OCI-LY7 (cell line): ENCODE measurements around the gene IQGAP3. TPM values are rescaled to one million over a fixed set of nuclear protein-coding genes. Genes with fewer than 3 reads are reported as not detected.

Source experiments
- BruUV-seq: library from RNA; stranded (reverse); fragments of 400-500 nt; replicated peaks from 2 replicates; lab custom pipeline; 2021; lab: Mats Ljungman, UMichigan
- CTCF ChIA-PET: fragments of 300-600 bp; sonication (Branson Sonifier 250); formaldehyde crosslinking; loops from one replicate; lab custom pipeline; 2022; ENCODE audit warnings: antibody characterized with exemption; ENCODE audit not compliant: unreplicated experiment; lab: Charles Lee
- POLR2A ChIA-PET: fragments of 300-600 bp; sonication (Branson Sonifier 250); formaldehyde crosslinking; loops from one replicate; lab custom pipeline; 2022; ENCODE audit warnings: antibody characterized with exemption; lab: Charles Lee
- DNase-seq: peaks from one replicate; pipeline ENCODE4 v3.0.0-alpha.2; 2015; ENCODE audit warnings: low spot score
- H2AFZ ChIP-seq: fragments of 200-600 bp; sonication (generic), shearing (Covaris generic); 2 replicates; pipeline ENCODE4 v1.6.1; 2014; ENCODE audit warnings: mild to moderate bottlenecking, antibody characterized with exemption, low read length, moderate library complexity
- H3K27ac ChIP-seq: fragments of 200-600 bp; sonication (generic); 2 replicates; pipeline ENCODE4 v1.5.1; 2014; ENCODE audit warnings: mixed run types, low read depth, mild to moderate bottlenecking, moderate library complexity, low read length, inconsistent platforms; ENCODE audit not compliant: poor library complexity, severe bottlenecking
- H3K36me3 ChIP-seq: fragments of 200-600 bp; sonication (generic); 2 replicates; pipeline ENCODE4 v1.6.1; 2014; ENCODE audit warnings: mild to moderate bottlenecking, antibody characterized with exemption, low read length, moderate library complexity, mixed read lengths; ENCODE audit not compliant: insufficient read depth
- H3K4me1 ChIP-seq: fragments of 200-600 bp; sonication (generic); 2 replicates; pipeline ENCODE4 v1.5.1; 2014; ENCODE audit warnings: mild to moderate bottlenecking, low read length; ENCODE audit not compliant: insufficient read depth, poor library complexity, severe bottlenecking
- H3K4me2 ChIP-seq: fragments of 200-600 bp; sonication (generic); 2 replicates; pipeline ENCODE4 v1.6.1; 2014; ENCODE audit warnings: mild to moderate bottlenecking, low read length
- H3K4me3 ChIP-seq: fragments of 200-600 bp; sonication (generic); 2 replicates; pipeline ENCODE4 v1.5.1; 2014; ENCODE audit warnings: mild to moderate bottlenecking, low read depth, low read length; ENCODE audit not compliant: poor library complexity, severe bottlenecking
- H3K79me2 ChIP-seq: fragments of 200-600 bp; sonication (generic); 2 replicates; pipeline ENCODE4 v1.6.1; 2016; ENCODE audit warnings: low read depth, mild to moderate bottlenecking, low read length, moderate library complexity, mixed read lengths; ENCODE audit not compliant: insufficient read depth
- H3K9me2 ChIP-seq: fragments of 200-600 bp; sonication (generic); 2 replicates; pipeline ENCODE4 v1.6.1; 2016; ENCODE audit warnings: mild to moderate bottlenecking, low read length, mixed read lengths; ENCODE audit not compliant: insufficient read depth
- H3K9me3 ChIP-seq: fragments of 200-600 bp; sonication (generic); 2 replicates; pipeline ENCODE4 v1.6.1; 2014; ENCODE audit warnings: mild to moderate bottlenecking, mixed run types, low read length, mixed read lengths
- H4K20me1 ChIP-seq: fragments of 200-600 bp; sonication (generic); 2 replicates; pipeline ENCODE4 v1.6.1; 2014; ENCODE audit warnings: mild to moderate bottlenecking, antibody characterized with exemption, low read length, moderate library complexity, mixed read lengths; ENCODE audit not compliant: insufficient read depth
- EZH2phosphoT487 ChIP-seq: fragments of 200-600 bp; sonication (generic); IDR thresholded peaks from 2 replicates; pipeline ENCODE4 v1.6.1; 2018; ENCODE audit warnings: low read depth, borderline replicate concordance, mild to moderate bottlenecking, mixed run types, antibody characterized with exemption, low read length, moderate library complexity, mixed read lengths
- intact Hi-C: fragments of 100-400 bp; cut with micrococcal nuclease; formaldehyde crosslinking; loops from one replicate; pipeline ENCODE4 v1.10.0; 2022; ENCODE audit not compliant: unreplicated experiment
- total RNA-seq, 2 experiments: library from RNA; depleted of rRNA in 1 of 2; stranded (reverse); fragments of >200 nt in 1 of 2; shearing (Covaris generic) in 1 of 2; gene quantifications; 2 replicates each; pipeline ENCODE4 v1.2.3, GENCODE V29; 2014 to 2022
- TF ChIP-seq, protein P1 (sequence below): fragments of 200-600 bp; sonication (generic); conservative IDR thresholded peaks from 2 replicates; pipeline ENCODE4 v1.5.1; 2014; ENCODE audit warnings: mild to moderate bottlenecking, antibody characterized with exemption, low read length, moderate library complexity, mixed read lengths

Gene IQGAP3
- total RNA-seq, 2 experiments from 2014 or later: 22.4 to 28.7 TPM

DNA sequence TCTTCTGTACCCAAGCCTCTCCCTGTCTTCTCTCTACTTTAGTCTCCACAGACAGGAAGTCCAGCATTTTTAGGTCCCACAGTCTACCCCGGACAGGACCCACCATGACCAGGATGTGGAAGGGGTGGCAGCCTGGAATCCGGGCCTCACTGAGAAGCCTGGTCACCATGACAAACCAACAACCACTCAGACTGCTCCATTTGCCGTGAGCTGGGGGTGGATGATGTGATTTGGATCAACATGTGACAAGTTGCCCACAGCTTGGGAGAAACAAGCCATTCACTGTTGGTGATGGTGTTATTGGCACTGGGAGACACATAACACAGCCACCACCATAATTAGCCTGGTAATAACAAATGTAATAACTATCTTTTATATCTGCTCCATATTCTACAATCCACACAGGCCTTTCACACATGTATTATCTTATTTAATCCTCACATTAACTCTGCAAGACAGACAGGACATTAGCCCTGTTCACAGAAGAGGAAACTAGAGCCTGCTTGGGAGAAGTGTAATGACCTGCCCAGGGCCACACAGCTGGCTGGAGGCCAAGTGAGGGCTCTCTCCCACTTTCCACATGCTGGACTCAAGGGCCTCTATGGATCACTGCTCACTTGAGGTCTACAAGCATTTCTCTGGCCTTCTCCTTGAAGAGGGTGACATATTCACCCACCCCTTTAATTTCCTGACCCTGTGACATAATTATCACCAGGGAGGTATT, 94.7 kb downstream of the IQGAP3 start:
- no peak for TF ChIP-seq EZH2phosphoT487
- DNase-seq: no peak
- Histone ChIP-seq H4K20me1 (no peaks in the 10 kb centered on the region), H3K27ac (no peak overlapping the region), H3K79me2 (peaks cover 12% of the 10 kb centered on the region; the same call in 1 of the 2 replicates), H2AFZ (no peak overlapping the region), H3K4me2 (no peak overlapping the region), H3K9me3 (no peaks in the 10 kb centered on the region), H3K4me1 (peaks cover 29% of the 10 kb centered on the region), H3K9me2 (no peaks in the 10 kb centered on the region), H3K36me3 (peaks cover 99% of the 10 kb centered on the region), H3K4me3 (no peak overlapping the region)
- intact Hi-C loops: no loop called here
- CTCF ChIA-PET: no interaction called here
- no TSS peak for BruUV-seq
- POLR2A ChIA-PET: no interaction called here

DNA sequence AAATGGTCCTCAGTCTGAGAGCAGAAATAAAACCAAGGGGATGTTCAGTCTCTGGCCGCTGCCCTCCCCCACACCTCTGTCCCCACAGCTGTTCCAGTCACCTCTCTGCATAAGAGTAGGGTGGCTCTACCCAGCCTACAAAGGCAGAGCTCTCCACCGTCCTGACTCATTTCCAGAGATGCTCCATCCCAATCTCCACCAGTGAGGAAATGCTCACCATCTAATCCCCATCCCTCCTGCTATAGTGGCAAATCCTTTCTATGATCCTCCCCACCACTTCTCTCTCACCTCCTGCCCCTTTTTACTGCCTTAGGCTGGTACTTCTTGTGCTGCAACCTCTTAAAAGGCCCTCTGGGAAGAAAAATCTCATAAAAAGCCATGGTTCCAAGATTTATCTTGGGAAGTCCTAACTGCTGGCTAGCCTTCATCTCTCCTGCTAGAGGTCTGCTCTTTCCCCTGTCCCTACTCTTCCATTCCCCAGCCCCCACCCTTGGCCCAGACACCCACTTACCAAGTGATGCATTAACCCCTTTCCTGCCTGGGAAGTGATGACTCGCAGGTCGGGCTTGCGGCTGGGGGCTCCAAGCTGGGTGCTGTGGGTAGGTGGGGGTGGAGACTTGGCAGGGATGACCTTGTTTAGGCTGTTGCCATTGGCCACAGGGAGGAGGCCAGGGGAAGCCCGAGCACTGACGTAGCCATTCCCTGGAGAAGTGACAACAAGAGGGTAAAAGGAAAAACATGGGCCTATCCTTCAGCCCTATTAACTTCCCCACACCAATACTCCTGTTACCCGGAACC, 95.7 kb downstream of the IQGAP3 start:
- no TSS peak for BruUV-seq
- H3K36me3 ChIP-seq: peaks cover 97% of the 10 kb centered on the region

More for the DNA sequence above, 95.7 kb downstream of the IQGAP3 start:
- intact Hi-C loops: no loop called here
- Histone ChIP-seq H3K4me1 (peaks cover 19% of the 10 kb centered on the region), H3K9me2 (no peaks in the 10 kb centered on the region), H4K20me1 (no peaks in the 10 kb centered on the region), H3K27ac (no peak overlapping the region), H3K79me2 (peaks cover 12% of the 10 kb centered on the region; the same call in 1 of the 2 replicates), H2AFZ (no peak overlapping the region), H3K9me3 (no peaks in the 10 kb centered on the region), H3K4me3 (no peak overlapping the region), H3K4me2 (no peak overlapping the region)
- CTCF ChIA-PET: no interaction called here
- POLR2A ChIA-PET: no interaction called here
- TF ChIP-seq, protein P1, sequence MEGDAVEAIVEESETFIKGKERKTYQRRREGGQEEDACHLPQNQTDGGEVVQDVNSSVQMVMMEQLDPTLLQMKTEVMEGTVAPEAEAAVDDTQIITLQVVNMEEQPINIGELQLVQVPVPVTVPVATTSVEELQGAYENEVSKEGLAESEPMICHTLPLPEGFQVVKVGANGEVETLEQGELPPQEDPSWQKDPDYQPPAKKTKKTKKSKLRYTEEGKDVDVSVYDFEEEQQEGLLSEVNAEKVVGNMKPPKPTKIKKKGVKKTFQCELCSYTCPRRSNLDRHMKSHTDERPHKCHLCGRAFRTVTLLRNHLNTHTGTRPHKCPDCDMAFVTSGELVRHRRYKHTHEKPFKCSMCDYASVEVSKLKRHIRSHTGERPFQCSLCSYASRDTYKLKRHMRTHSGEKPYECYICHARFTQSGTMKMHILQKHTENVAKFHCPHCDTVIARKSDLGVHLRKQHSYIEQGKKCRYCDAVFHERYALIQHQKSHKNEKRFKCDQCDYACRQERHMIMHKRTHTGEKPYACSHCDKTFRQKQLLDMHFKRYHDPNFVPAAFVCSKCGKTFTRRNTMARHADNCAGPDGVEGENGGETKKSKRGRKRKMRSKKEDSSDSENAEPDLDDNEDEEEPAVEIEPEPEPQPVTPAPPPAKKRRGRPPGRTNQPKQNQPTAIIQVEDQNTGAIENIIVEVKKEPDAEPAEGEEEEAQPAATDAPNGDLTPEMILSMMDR: no peak
- no peak for TF ChIP-seq EZH2phosphoT487
- no peak for DNase-seq
